GF-D8 (cell line): Measurements from ENCODE around the gene DHX15.
"Not testable (repeated sequence)": the region's sequence is repeated elsewhere in the genome, so short reads cannot be mapped to it uniquely, and the experiment has no call there.

Source experiments
- DNase-seq: peaks from one replicate; lab custom pipeline; 2025; lab: John Stamatoyannopoulos, UW

DHX15 gene

DNA sequence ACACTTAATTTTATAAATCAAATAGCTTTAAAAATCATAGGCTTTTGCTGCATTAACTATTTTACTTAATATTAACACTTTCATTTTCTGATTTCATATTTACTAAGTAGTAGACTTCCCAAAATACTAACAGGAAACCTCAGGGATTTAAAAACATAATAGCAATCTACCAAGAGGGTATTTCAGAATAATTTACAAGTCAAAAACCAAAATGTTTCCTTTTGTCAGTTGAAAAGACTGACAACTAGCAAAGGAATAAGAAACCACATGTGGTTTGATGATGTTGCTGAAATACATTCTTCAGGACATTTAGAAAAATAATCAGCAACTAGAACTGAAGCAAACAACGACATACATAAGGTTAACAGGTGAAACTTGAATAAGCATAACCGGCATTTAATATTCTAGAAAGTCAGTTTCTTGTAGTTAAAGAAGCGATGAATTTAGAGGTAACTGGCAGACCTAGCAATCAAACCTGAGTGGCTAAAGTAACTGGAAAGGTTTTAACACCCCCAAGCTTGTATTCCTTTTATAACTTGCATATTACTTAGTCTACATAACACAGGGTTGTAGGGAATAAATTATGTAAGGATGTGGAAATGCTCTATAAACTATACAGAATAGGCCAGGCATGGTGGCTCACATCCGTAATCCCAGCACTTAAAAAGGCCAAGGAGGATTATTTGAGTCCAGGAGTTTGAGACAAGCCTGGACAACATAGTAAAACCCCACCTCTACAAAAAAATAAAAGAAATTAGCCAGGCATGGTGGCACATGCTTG lies 40.0 kb downstream of the DHX15 start:
- DNase-seq, result no peak

DNA sequence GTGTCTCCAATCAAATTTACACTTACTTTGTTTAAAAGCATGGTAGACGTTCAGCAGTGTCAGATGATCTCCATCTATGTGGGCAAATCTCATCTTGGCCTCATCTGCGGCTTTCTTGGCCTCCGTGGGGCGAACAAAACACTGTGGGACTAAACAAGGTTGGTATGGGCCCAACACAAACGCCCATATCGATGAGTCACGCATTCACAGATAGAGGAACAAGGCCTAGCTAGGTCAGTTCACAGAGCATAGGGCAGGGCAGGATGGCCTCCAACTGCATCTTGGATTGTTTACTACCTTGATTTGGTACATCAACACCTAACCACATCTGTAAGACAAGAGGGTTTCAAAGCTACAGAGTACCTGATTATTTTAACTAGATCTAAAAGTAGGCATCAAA lies 47.3 kb downstream of the DHX15 start:
- no peak for DNase-seq

DNA sequence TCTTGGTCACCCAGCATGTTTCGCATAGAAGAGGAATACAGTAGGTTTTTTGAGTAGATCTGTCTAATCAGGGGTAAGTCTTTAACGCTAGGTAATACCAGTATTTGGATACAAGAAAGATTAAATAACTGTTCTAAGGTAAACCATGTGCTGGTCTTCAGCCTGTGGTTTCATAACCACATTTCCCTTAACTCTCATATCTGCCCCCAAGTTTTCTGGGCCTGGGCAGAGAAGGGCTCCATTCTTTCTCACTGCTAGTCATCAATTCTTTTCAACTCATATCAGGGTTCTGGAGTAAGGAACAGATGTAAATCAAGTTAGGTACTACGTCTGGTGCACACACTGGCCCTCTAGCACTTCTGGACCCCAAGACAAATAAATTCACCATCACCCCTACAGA lies 49.0 kb downstream of the DHX15 start:
- no peak for DNase-seq

DNA sequence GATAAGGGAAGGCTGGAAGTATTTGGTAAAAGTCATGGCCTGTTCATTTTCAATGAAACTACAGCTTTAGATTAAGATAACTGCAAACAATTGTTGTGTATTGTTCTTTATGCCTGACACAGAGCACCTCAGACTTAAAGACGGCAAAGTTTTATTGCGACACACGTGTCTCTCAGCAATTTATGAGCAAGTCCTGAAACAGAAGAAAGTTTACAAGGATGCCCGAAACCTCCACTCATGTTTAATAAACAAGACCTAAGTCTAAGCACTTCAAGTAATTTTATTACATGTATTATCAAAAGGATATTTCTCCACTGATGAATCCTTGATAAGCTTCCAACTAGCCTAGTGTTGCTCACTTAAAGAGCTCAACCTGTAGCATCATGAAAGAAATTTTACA lies 51.0 kb downstream of the DHX15 start:
- DNase-seq, result no peak

DNA sequence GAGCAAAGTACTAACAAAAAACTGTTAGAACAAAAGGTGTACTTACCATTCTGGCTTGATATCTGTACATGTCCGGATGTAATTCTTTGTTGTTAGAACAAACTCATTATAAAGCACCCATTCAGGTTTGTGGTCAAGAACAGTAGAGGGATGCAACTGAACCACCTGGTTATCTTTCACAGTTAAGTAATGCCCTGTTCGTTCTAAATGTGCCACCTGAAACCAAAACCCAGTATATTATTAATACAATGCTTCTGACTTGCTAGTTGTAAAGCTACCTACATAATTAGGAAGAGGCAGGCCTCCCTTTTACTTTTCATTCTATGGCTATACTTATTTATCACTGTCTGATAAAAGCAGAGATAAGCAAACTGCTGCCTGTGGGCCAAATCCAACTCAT lies 54.8 kb downstream of the DHX15 start:
- no peak for DNase-seq

DNA sequence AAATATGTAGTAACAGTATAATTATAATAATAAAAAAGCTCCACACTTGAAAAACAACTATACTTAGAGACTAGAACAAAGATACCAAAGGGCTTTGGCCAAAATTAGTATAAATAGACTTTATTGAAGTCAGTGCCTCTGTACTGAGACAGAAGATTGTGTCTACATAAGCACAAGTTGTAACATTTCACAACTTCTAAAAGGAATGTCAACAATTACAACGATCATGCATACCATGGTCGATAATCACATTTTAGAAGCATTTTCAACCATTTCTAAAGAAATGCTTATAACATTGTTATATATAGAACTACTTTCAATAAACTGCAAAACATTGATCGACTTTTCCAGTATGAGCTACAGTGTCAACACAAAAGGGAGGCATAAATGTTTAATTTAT lies 57.0 kb downstream of the DHX15 start:
- no peak for DNase-seq

DNA sequence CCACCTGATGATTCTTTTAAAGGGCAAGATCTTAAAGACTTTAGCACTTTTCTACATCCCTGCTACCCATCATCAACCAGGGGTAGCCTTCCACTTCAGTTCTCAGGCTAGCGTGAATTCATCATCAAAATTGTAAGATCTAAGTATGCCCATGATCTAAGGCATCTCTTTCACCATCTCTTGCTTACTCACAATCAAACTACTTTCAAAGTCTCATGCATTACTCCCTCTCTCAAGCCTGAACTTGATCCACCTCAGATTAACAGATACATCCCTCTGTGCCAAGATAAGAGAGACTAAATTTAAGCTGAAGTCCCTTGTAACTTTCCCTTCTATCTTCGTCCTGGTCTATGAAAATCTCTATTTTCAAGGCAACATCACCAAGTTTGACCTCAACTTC lies 62.8 kb downstream of the DHX15 start:
- no peak for DNase-seq

DNA sequence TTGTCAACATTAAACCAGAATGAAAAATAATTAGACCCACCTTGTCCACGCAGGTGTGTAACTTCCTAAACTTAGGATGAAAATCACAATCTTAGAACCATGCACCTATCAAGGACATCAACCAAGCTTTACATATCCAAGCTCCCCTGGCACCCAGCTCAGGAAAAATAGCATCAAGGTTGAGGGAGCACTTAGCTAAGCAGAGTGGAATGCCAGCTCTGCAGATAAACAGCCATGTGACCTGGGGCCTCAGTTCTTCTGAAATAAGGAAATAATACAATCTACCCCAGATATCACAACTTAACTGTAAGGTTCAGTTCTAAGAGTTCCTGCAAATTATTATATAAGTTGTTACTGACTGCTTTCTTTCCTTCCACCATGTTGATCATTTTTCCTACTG lies 64.7 kb downstream of the DHX15 start:
- no peak for DNase-seq

DNA sequence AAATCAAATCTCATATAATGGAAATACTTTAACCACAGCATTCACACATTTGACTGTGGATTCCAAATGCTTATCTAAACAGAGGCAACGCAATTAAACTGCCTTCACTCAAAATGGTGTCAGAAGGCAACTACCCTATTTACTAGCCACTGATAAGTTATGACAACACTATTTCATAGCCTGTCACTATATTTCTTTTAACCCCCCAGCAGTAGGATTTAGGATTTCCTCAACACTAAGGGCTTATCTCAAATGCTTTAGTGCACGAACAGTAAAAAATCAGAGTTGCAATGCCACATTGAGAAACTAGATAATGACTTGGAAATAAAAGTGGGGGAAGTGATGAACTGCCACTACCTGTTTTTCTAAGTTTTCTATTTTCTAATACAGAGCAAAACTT lies 66.7 kb downstream of the DHX15 start:
- DNase-seq, result no peak

DNA sequence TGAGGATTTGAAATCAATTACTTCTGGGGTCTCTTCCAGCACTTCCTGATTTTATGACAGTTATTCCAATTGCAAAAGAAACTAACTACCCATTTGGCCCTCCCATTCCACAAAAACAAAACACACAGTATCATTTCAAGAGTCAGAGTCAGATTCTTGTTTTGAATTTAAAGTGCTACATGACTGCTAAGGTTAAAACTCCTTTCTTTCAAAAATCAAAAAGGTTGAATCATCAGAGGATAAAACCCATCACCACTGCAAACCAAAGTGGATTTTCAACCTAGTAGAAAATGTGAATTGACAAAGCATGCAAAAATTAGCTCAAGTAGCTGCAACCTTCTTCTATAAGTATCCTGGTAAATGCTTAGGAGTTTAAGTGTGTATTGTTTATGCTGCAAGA lies 67.4 kb downstream of the DHX15 start:
- no peak for DNase-seq

DNA sequence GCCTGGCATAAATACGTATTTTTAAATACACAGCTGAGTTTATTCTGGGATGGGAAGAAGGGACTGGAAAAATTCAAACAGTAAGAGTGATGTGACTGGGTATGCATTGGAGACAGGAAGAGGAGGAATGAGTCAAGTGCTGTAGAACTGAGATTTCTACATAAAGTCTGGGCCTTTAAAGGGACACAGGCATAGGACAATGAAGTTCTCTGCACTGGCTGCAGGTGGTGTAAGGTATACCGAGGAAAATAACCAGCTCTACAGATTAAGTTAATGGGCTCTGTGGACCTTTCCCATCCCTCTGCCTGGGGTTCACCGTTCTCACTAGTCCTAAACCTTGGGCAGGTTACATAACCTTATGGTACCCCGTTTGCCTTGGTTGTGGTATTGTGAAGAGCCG lies 68.7 kb downstream of the DHX15 start:
- DNase-seq, result no peak

DNA sequence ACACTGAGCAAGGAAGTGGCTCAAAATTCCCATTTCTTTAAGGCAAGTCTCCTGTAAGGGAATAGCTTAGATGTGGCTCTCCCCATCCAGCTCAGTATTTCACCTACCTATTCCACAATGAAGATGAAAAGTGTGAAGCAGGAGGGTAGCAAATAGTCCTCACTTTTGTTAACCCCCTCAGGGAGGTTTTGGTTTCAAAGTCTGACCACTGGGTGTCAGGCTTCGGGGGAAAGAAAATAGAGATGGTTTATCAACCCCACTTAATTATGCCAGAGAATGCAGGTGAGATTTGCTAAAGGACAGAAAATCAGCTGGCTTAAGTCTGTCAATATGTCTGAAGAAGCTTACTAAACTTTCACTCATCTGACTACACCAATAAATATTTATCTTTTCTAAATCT lies 69.5 kb downstream of the DHX15 start:
- no peak for DNase-seq

DNA sequence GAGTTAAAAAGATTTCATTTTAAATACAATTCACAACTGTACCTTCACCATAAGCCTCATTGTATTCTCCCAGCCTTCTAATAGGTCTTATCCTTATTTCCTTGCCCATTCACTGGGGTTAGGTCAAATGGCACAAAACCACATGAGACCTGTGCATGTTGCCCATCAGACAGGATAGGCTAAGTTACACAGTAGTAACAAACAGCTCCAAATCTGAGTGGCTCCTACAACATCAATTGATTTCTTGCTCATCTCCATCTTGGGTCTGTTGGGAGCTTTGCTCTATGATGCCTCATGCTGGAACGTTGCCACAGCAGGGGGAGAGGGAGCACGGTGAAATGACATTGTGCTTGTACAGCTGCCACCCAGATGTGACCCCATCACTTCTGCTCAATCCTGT lies 70.6 kb downstream of the DHX15 start:
- no peak for DNase-seq

DNA sequence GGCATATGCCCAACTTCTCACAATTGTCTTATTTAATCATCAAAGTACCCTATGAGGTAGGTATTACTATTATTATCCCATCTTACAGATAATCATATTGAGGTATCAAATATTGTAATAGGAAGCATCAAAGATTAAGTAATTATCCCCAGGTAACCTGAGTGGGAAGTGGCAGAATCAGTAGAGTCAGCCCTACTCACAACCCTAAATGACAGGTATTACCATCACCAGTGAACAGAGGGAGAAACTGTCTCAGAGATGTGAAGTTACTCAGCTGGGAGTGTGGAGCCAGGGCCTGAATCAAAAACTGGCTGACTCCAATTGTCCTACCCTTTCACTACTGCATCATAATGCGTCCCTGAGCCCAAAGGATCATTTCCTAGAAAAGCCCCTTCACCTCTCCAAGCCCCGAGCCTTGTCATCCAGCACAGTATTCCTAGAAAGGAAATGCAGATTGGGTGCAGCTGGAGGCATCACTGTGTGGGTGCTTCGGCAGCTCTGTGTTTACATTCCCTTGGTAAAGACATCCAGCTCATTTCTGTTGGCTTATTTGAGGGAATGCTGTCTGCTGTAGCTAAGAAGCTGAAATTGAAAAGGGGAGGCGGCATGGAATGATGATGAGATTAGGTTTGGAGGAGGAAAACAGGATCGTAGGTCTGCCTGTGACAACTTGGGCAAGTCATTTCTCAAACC lies 72.8 kb downstream of the DHX15 start:
- DNase-seq, result no peak

DNA sequence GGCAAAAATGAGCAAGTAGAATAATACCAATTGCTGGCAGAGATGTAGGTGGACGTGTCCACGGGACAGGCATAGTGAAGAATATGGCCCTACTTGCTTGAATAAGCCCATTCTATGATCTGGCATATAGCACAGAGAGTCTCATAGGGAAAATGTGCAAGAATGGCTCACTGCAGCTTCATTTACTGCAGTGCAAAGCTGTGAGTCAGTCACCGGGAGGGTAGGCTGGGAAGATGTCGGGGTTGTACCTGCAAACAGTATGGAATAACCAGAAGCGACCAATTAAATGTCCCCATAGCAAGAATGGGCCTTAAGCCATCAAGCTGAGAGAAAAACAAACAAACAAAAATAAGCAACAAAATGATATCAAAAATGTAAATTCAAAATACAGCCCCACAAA lies 74.3 kb downstream of the DHX15 start:
- DNase-seq, result no peak

DNA sequence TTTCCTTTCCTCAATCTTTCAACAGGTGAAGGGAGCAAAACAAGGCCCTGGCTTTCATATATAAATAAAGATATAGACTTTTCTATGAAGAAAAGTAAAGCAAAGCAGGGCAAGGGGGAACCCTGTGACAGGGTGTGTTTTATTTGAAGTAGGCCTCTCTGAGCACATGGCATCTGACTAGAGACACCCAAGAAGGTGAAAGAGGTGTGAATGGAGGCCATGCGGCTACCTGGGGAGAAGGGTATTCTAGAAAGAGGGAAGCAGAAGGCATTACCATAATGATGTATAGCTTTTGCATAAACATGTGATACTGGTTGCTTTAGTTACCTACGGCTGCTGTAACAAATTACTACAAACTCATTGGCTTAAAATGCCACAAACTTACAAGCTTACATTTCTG lies 75.8 kb downstream of the DHX15 start:
- no peak for DNase-seq

DNA sequence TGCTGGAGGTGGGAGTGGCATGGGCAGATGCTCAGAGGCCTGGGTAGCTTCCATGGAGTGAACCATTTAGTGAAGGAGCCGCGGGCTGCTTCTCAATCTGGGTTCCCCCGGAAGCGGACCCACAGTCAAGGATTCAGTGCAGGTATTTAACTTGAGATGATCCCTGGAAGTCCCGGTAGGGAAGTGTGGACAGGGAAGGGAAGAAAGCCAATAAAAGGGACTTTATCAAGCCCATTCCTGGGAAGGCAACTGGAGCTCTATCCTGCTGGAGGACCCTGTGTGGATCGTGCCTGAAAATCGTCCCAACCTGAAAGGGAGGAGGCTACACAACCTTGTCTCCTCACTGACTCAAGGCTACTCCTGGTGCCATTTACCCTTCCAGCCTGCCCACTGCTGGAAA lies 76.9 kb downstream of the DHX15 start:
- DNase-seq, result no peak

DNA sequence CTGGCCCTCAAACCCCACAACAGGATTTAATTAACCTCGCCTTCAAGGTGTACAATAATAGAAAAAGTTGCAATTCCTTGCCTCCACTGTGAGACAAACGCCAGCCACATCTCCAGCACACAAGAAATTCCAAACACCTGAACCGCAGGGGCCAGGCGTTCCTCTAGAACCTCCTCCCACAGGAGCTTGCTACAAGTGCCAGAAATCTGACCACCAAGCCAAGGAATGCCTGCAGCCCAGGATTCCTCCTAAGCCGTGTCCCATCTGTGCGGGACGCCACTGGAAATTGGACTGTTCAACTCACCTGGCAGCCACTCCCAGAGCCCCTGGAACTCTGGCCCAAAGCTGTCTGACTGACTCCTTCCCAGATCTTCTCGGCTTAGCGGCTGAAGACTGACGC lies 81.3 kb downstream of the DHX15 start:
- DNase-seq, result not testable (repeated sequence)

DNA sequence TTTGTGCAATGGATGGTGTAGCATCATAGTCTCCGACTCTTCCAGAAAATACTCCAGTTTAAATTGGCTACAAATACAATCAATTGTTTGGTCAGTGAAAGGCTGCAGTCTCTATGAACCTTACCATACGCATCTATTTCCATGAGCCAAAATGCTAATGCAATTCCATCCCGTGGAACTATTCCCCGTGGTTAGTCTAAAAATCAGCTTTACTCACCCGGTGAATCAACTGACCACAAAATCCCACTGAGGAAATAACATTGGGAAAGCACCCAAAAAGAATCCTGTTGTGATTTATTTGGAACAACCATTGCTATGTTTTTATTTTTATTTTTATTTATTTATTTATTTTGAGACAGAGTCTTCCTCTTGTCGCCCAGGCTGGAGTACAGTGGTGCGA lies 87.1 kb downstream of the DHX15 start:
- no peak for DNase-seq

DNA sequence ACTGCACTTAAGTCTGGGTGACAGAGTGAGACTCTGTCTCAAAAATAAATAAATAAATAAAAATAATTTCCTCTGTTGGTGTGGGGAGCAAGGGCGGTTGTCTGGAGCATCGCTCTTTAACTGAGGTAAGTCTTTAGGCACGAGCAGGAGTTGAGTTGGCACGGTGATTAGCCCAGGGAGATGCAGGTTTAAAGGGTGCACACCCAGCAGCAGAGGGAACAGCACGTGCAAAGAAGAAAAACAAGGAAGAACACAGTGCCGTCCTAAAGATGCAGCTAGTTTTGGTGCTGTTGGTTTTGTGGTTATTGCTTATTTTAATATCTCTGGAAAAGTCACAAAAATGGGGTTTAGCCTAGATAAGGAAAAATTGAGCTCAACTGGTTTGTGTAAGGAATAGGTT lies 87.8 kb downstream of the DHX15 start:
- no peak for DNase-seq

DNA sequence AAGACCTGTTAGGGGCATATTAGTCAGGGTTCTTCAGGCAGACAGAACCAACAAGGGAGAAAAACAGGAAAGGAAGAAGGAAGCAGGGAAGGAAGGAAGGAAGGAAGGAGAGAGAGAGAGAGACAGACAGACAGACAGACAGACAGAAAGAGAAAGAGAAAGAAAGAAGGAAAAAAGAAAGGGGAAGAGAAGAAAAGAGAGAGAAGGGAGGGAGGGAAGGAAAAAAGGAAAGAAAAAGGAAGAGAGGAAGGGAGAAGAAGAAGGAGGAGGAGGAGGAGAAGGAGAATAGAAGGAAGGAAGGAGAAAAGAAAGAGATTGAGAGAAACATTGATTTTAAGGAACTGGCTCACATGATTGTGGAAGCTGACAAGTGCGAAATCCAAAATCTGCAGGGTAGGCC lies 89.0 kb downstream of the DHX15 start:
- DNase-seq, result no peak

DNA sequence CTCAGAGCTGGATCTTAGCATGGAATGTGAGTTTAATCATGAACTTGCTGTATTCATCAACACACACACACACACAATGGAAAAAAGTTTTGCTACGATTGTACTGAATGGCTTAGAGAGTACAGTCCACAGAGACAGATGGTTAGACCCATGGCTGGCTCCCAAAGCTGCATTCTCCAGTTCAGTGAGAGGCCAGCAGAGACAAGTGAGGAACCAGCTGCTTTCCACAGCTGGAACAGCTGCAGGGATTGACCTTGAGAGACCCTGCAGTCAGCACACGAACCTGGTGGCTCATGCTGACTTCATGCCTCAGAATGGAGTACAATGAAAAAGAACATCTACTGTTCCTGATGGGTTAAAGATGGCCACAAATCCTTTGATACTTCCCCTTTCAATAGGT lies 94.5 kb downstream of the DHX15 start:
- DNase-seq, result no peak

DNA sequence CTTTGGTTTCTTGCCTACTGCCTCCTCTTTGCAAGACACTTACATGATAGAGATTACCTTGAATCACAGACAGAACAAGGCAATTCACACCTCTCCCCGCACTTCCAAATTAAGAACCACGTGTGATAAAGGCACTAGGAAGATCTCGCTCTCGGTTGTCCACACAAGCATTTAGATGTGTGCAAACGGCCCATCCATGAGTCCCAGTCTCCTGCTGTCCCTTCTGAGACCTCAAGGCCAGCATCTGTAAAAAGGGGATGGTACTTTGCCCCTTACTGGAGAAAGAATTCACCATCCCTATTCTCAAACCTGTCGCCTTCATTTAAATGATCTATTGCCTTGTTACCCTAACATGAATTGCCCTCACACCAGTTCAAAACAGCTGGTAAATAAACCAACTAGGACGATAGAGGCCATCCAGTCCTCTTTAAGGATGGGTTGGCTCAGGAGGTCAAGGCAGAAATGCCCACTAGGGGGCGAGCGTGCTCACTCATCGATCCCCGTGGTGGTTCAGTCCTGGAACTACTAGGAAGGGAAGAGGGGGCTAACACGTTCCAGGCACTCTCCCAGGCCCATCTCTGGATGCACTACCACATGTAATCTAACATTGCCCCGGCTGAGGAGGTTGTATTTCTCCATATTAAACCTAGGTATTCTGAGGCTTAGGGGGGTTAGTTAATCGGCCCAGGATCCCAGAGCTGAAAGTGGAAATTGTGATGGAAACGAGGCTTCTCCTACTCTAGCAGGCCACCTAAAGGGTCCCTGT lies 95.8 kb downstream of the DHX15 start:
- DNase-seq, result no peak
